HEK293 (cell line): ENCODE data around the gene CEP72.

Experiments
- CTCF ChIA-PET: fragments of 350-600 bp; formaldehyde crosslinking; extraction: SDS; loops from one replicate; lab custom pipeline; 2021; ENCODE audit warnings: antibody characterized with exemption; lab: Yijun Ruan, JAX
- POLR2A ChIA-PET: fragments of 300-600 bp; formaldehyde crosslinking; extraction: SDS; loops from one replicate; lab custom pipeline; 2020; ENCODE audit warnings: antibody characterized with exemption, inconsistent platforms; lab: Yijun Ruan, JAX
- H3K27ac ChIP-seq: fragments of 200-500 bp; sonication (Bioruptor generic); 2 replicates; pipeline ENCODE4 v1.5.1; 2014; ENCODE audit warnings: low read depth, low read length, control low read depth, inconsistent platforms; ENCODE audit errors: extremely low read depth
- H3K36me3 ChIP-seq, 2 experiments: fragments of 200-500 bp in 1 of 2; sonication (Bioruptor generic) in 1 of 2; 1 replicate in 1 of 2; 2 replicates in 1 of 2; pipeline ENCODE4 v1.5.1; 2014 to 2017; ENCODE audit warnings: inconsistent platforms in 2 of 2, low read length in 2 of 2; ENCODE audit not compliant: control insufficient read depth in 2 of 2, insufficient read depth in 1 of 2
- H3K4me1 ChIP-seq: fragments of 200-500 bp; sonication (Bioruptor generic); 2 replicates; pipeline ENCODE4 v1.5.1; 2014; ENCODE audit warnings: mild to moderate bottlenecking, low read length, inconsistent platforms; ENCODE audit not compliant: control insufficient read depth, insufficient read depth
- H3K4me3 ChIP-seq: 2 replicates; pipeline ENCODE4 v1.5.1; 2011; ENCODE audit warnings: low read depth, mild to moderate bottlenecking, control low read depth, low read length, moderate library complexity
- H3K9me3 ChIP-seq: fragments of 200-500 bp; sonication (Bioruptor generic); 2 replicates; pipeline ENCODE4 v1.5.1; 2014; ENCODE audit warnings: low read depth, low read length, inconsistent platforms; ENCODE audit not compliant: control insufficient read depth, insufficient read depth
- GFI1B ChIP-seq: fragments of 450-650 bp; formaldehyde crosslinking; IDR thresholded peaks from 2 replicates; pipeline ENCODE4 v1.5.1; 2016; ENCODE audit warnings: missing biosample characterization, missing genetic modification characterization
- GLIS1 ChIP-seq: fragments of 450-650 bp; formaldehyde crosslinking; IDR thresholded peaks from 2 replicates; pipeline ENCODE4 v1.5.1; 2016; ENCODE audit warnings: missing biosample characterization, missing genetic modification characterization
- KLF1 ChIP-seq: fragments of 450-650 bp; formaldehyde crosslinking; IDR thresholded peaks from 2 replicates; pipeline ENCODE4 v1.5.1; 2016; ENCODE audit warnings: missing biosample characterization, missing genetic modification characterization
- KLF10 ChIP-seq: fragments of 450-650 bp; IDR thresholded peaks from 2 replicates; pipeline ENCODE4 v1.5.1; 2018; ENCODE audit warnings: missing biosample characterization, mild to moderate bottlenecking, missing genetic modification characterization
- KLF9 ChIP-seq: fragments of 450-650 bp; formaldehyde crosslinking; IDR thresholded peaks from 2 replicates; pipeline ENCODE4 v1.5.1; 2016; ENCODE audit warnings: missing biosample characterization, missing genetic modification characterization, low read depth
- SCRT2 ChIP-seq: fragments of 450-650 bp; formaldehyde crosslinking; IDR thresholded peaks from 2 replicates; pipeline ENCODE4 v1.5.1; 2016; ENCODE audit warnings: missing biosample characterization, missing genetic modification characterization
- SETDB1 ChIP-seq: IDR thresholded peaks from one replicate; pipeline ENCODE4 v1.6.1; 2017; ENCODE audit warnings: mild to moderate bottlenecking, low read length, moderate library complexity, mixed read lengths; ENCODE audit not compliant: insufficient read length
- TRIM28 ChIP-seq: IDR thresholded peaks from 2 replicates; pipeline ENCODE4 v1.6.1; 2011; ENCODE audit warnings: low read length, control low read depth, borderline replicate concordance
- ZBTB17 ChIP-seq: fragments of 450-650 bp; formaldehyde crosslinking; IDR thresholded peaks from 2 replicates; pipeline ENCODE4 v1.5.1; 2016; ENCODE audit warnings: missing biosample characterization, missing genetic modification characterization
- ZBTB21 ChIP-seq: fragments of 450-650 bp; formaldehyde crosslinking; IDR thresholded peaks from 2 replicates; pipeline ENCODE4 v1.5.1; 2017; ENCODE audit warnings: missing biosample characterization, missing genetic modification characterization
- ZBTB48 ChIP-seq: fragments of 450-650 bp; formaldehyde crosslinking; IDR thresholded peaks from 2 replicates; pipeline ENCODE4 v1.5.1; 2016; ENCODE audit warnings: missing biosample characterization, missing genetic modification characterization
- ZBTB7A ChIP-seq: fragments of 450-650 bp; formaldehyde crosslinking; IDR thresholded peaks from 2 replicates; pipeline ENCODE4 v1.5.1; 2016; ENCODE audit warnings: low read depth, missing biosample characterization, missing genetic modification characterization
- ZNF324 ChIP-seq: fragments of 450-650 bp; formaldehyde crosslinking; IDR thresholded peaks from 2 replicates; pipeline ENCODE4 v1.5.1; 2016; ENCODE audit warnings: missing biosample characterization, missing genetic modification characterization
- ZNF335 ChIP-seq: fragments of 450-650 bp; formaldehyde crosslinking; conservative IDR thresholded peaks from 2 replicates; pipeline ENCODE4 v1.5.1; 2016; ENCODE audit warnings: missing biosample characterization, missing genetic modification characterization
- ZNF426 ChIP-seq: fragments of 450-650 bp; formaldehyde crosslinking; IDR thresholded peaks from 2 replicates; pipeline ENCODE4 v1.5.1; 2017; ENCODE audit warnings: missing biosample characterization, missing genetic modification characterization, mild to moderate bottlenecking, inconsistent platforms, moderate library complexity
- ZNF548 ChIP-seq: fragments of 450-650 bp; formaldehyde crosslinking; IDR thresholded peaks from 2 replicates; pipeline ENCODE4 v1.5.1; 2016; ENCODE audit warnings: missing biosample characterization, missing genetic modification characterization
- ZNF561 ChIP-seq: fragments of 450-650 bp; IDR thresholded peaks from 2 replicates; pipeline ENCODE4 v1.5.1; 2018; ENCODE audit warnings: missing biosample characterization, missing genetic modification characterization, borderline replicate concordance
- ZSCAN30 ChIP-seq: fragments of 450-650 bp; IDR thresholded peaks from 2 replicates; pipeline ENCODE4 v1.5.1; 2018; ENCODE audit warnings: missing biosample characterization, mild to moderate bottlenecking, missing genetic modification characterization, moderate library complexity
- ZXDB ChIP-seq: fragments of 450-650 bp; formaldehyde crosslinking; IDR thresholded peaks from 2 replicates; pipeline ENCODE4 v1.5.1; 2016; ENCODE audit warnings: missing biosample characterization, missing genetic modification characterization
- TF ChIP-seq, protein P1 (sequence below): fragments of 450-650 bp; formaldehyde crosslinking; IDR thresholded peaks from 2 replicates; pipeline ENCODE4 v1.5.0; 2017; ENCODE audit warnings: missing biosample characterization, missing genetic modification characterization, borderline replicate concordance
- TF ChIP-seq, protein P2 (sequence below): fragments of 450-650 bp; formaldehyde crosslinking; IDR thresholded peaks from 2 replicates; pipeline ENCODE4 v1.5.1; 2016; ENCODE audit warnings: missing biosample characterization, missing genetic modification characterization
- TF ChIP-seq, protein P3 (sequence below): fragments of 450-650 bp; formaldehyde crosslinking; IDR thresholded peaks from 2 replicates; pipeline ENCODE4 v1.5.1; 2016; ENCODE audit warnings: missing biosample characterization, missing genetic modification characterization
- TF ChIP-seq, protein P4 (sequence below): fragments of 450-650 bp; formaldehyde crosslinking; IDR thresholded peaks from 2 replicates; pipeline ENCODE4 v1.5.1; 2016; ENCODE audit warnings: missing biosample characterization, missing genetic modification characterization
- TF ChIP-seq, protein P5 (sequence below): fragments of 450-650 bp; formaldehyde crosslinking; IDR thresholded peaks from 2 replicates; pipeline ENCODE4 v1.5.1; 2016; ENCODE audit warnings: missing biosample characterization, missing genetic modification characterization
- TF ChIP-seq, protein P6 (sequence below): IDR thresholded peaks from 2 replicates; pipeline ENCODE4 v1.6.1; 2011; ENCODE audit warnings: mild to moderate bottlenecking, low read depth, low read length, borderline replicate concordance

The CEP72 gene

DNA sequence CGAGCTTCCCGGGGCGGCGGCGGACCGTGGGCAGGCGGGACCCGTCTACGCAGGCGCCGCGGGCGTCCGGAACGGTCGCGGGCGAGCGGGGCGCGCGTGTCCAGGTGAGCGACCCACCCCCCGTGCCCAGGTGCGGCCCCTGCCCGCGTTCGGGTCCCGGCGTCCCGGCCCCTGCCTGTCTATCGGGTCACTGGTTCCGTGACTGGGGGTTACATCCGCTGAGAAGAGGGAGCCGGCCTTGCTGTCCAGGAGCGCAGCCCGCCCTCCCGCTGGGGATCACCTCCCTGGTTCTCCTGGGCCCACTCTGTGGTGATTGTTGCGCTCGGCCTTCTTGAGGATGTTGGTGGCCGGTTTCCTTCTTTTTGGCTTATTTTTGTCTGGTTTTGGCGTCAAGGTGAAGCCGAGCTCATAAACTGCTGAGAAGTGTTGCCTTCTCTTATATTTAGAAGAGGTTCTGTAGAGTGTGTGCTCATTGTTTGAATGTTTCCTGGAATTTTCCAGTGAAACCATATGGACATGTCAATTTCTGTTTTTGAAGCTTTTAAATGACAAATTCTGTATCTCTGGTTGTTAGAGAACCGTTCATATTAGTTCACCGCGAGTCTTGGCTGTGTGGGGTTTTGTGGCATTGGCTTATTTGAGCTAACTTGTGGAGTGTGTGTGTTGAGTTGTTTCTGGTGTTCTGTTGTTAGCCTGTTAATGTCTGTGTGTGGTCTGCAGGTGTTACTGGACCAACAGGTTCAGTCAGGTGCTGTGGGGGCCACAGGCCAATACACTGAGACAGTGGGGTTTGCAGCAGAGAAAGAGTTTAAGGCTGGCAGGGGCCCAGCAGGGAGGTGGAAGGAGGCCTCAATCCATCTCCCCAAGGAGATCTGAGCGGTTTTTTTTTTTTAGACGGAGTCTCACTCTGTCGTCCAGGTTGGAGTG lies 621 bp downstream of the CEP72 start:
- Histone ChIP-seq H3K4me3 (peak overlapping the region; percentile 81), H3K36me3 (peaks cover 21 to 26% of the 10 kb centered on the region in 2 experiments), H3K4me1 (peaks cover 4% of the 10 kb centered on the region), H3K27ac (peak overlapping the region; percentile 44; the same call in 1 of the 2 replicates), H3K9me3 (no peaks in the 10 kb centered on the region; the same call in 1 of the 2 replicates)
- POLR2A ChIA-PET, result interaction anchor here (1.3 to 2.8 kb wide), 3 partner anchors 35 to 140 kb away, joined by 3 to 17 read pairs (median 3); no protein-coding TSS in a partner anchor
- CTCF ChIA-PET, result interaction anchor here (0.6 to 1.8 kb wide), 6 partner anchors 9 to 840 kb away, joined by 3 to 6 read pairs (median 4); no protein-coding TSS in a partner anchor
- TF ChIP-seq ZXDB (peak; percentile 11; the same call in 1 of the 2 replicates), ZBTB17 (peak; percentile 33; the same call in 1 of the 2 replicates), ZNF561 (tag by site-specific recombination) (peak; percentile 80; the same call in 1 of the 2 replicates), ZNF426 (tag by site-specific recombination) (no peak), KLF10 (tag by site-specific recombination) (0 out of 2 replicates have a peak, but pooled peaks have one; percentile 12), SCRT2 (tag by site-specific recombination) (peak; percentile 87), KLF9 (tag by site-specific recombination) (no peak), ZBTB7A (tag by site-specific recombination) (0 out of 2 replicates have a peak, but pooled peaks have one; percentile 24), ZNF324 (tag by site-specific recombination) (peak; percentile 33; the same call in 1 of the 2 replicates), GFI1B (no peak), GLIS1 (tag by site-specific recombination) (peak; percentile 77), ZSCAN30 (tag by site-specific recombination) (peak; percentile 60; the same call in 1 of the 2 replicates), ZNF335 (tag by site-specific recombination) (no peak), ZNF548 (no peak), ZBTB48 (no peak), TRIM28 (no peak), ZBTB21 (tag by site-specific recombination) (no peak), SETDB1 (peak; percentile 89), KLF1 (peak; percentile 7; the same call in 1 of the 2 replicates)
- TF ChIP-seq, protein P1, sequence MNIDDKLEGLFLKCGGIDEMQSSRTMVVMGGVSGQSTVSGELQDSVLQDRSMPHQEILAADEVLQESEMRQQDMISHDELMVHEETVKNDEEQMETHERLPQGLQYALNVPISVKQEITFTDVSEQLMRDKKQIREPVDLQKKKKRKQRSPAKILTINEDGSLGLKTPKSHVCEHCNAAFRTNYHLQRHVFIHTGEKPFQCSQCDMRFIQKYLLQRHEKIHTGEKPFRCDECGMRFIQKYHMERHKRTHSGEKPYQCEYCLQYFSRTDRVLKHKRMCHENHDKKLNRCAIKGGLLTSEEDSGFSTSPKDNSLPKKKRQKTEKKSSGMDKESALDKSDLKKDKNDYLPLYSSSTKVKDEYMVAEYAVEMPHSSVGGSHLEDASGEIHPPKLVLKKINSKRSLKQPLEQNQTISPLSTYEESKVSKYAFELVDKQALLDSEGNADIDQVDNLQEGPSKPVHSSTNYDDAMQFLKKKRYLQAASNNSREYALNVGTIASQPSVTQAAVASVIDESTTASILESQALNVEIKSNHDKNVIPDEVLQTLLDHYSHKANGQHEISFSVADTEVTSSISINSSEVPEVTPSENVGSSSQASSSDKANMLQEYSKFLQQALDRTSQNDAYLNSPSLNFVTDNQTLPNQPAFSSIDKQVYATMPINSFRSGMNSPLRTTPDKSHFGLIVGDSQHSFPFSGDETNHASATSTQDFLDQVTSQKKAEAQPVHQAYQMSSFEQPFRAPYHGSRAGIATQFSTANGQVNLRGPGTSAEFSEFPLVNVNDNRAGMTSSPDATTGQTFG (tag by site-specific recombination), result no peak
- TF ChIP-seq, protein P2, sequence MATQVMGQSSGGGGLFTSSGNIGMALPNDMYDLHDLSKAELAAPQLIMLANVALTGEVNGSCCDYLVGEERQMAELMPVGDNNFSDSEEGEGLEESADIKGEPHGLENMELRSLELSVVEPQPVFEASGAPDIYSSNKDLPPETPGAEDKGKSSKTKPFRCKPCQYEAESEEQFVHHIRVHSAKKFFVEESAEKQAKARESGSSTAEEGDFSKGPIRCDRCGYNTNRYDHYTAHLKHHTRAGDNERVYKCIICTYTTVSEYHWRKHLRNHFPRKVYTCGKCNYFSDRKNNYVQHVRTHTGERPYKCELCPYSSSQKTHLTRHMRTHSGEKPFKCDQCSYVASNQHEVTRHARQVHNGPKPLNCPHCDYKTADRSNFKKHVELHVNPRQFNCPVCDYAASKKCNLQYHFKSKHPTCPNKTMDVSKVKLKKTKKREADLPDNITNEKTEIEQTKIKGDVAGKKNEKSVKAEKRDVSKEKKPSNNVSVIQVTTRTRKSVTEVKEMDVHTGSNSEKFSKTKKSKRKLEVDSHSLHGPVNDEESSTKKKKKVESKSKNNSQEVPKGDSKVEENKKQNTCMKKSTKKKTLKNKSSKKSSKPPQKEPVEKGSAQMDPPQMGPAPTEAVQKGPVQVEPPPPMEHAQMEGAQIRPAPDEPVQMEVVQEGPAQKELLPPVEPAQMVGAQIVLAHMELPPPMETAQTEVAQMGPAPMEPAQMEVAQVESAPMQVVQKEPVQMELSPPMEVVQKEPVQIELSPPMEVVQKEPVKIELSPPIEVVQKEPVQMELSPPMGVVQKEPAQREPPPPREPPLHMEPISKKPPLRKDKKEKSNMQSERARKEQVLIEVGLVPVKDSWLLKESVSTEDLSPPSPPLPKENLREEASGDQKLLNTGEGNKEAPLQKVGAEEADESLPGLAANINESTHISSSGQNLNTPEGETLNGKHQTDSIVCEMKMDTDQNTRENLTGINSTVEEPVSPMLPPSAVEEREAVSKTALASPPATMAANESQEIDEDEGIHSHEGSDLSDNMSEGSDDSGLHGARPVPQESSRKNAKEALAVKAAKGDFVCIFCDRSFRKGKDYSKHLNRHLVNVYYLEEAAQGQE, result 0 out of 2 replicates have a peak, but pooled peaks have one; percentile 19
- TF ChIP-seq, protein P3, sequence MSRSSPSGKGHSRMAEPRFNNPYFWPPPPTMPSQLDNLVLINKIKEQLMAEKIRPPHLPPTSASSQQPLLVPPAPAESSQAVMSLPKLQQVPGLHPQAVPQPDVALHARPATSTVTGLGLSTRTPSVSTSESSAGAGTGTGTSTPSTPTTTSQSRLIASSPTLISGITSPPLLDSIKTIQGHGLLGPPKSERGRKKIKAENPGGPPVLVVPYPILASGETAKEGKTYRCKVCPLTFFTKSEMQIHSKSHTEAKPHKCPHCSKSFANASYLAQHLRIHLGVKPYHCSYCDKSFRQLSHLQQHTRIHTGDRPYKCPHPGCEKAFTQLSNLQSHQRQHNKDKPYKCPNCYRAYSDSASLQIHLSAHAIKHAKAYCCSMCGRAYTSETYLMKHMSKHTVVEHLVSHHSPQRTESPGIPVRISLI (tag by site-specific recombination), result no peak; the same call in 1 of the 2 replicates
- TF ChIP-seq, protein P4, sequence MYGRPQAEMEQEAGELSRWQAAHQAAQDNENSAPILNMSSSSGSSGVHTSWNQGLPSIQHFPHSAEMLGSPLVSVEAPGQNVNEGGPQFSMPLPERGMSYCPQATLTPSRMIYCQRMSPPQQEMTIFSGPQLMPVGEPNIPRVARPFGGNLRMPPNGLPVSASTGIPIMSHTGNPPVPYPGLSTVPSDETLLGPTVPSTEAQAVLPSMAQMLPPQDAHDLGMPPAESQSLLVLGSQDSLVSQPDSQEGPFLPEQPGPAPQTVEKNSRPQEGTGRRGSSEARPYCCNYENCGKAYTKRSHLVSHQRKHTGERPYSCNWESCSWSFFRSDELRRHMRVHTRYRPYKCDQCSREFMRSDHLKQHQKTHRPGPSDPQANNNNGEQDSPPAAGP (tag by site-specific recombination), result 0 out of 2 replicates have a peak, but pooled peaks have one; percentile 12
- TF ChIP-seq, protein P5, sequence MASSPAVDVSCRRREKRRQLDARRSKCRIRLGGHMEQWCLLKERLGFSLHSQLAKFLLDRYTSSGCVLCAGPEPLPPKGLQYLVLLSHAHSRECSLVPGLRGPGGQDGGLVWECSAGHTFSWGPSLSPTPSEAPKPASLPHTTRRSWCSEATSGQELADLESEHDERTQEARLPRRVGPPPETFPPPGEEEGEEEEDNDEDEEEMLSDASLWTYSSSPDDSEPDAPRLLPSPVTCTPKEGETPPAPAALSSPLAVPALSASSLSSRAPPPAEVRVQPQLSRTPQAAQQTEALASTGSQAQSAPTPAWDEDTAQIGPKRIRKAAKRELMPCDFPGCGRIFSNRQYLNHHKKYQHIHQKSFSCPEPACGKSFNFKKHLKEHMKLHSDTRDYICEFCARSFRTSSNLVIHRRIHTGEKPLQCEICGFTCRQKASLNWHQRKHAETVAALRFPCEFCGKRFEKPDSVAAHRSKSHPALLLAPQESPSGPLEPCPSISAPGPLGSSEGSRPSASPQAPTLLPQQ, result peak; percentile 86
- TF ChIP-seq, protein P6, sequence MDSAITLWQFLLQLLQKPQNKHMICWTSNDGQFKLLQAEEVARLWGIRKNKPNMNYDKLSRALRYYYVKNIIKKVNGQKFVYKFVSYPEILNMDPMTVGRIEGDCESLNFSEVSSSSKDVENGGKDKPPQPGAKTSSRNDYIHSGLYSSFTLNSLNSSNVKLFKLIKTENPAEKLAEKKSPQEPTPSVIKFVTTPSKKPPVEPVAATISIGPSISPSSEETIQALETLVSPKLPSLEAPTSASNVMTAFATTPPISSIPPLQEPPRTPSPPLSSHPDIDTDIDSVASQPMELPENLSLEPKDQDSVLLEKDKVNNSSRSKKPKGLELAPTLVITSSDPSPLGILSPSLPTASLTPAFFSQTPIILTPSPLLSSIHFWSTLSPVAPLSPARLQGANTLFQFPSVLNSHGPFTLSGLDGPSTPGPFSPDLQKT, result no peak
